ENCODE results near the gene MAGIX.
A peak's percentile ranks its signal among the peaks of the same experiment; 100 is the strongest.

DNA sequence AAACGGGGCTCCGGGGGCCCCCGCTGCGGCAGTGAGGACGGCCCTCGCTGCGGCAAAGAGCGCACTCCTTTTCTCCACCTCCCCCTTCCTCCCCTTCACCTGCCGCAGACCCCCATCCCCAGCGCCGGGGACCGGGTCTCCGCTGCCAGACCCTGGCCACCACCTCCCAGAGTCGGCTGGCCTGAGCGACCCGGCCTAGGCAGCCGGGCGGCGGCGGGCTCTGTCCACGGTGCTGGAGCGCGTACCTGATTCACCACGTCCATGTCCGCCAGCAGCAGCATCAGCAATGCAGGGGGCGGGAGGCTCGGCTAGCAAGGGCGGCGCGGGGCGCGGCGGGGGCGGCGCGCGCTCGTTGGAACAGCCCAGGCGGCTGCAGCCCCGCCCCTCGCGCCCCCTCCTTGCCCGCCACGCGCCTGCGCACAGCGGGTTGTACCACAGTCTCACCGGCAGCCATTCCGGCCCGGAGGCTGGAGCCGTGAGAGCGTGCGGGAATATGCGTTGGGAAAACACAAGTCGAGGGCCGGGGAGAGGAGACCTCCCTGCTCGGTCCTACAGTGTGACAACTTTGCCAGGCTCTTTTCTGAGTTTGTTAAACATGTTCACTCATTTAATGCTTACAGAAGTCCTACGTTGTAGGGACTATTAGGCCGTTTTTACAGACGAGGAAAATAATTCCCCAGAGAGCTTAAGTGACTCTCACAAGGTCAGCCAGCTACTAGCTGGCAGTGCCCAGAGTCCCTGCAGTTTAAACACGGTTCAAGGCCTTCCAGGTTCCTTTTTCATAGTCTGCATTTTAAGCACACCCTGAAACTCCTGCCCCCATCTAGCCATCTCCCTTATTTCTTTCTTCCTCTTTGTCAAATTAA lies 37.6 kb downstream of the MAGIX start, which contains the start of gene SYP:
- peak in 1 of 2 donors; percentile 67 for TF ChIP-seq POLR2A (IDR thresholded peaks at IDR 0.05)
- TF ChIP-seq, protein P1, sequence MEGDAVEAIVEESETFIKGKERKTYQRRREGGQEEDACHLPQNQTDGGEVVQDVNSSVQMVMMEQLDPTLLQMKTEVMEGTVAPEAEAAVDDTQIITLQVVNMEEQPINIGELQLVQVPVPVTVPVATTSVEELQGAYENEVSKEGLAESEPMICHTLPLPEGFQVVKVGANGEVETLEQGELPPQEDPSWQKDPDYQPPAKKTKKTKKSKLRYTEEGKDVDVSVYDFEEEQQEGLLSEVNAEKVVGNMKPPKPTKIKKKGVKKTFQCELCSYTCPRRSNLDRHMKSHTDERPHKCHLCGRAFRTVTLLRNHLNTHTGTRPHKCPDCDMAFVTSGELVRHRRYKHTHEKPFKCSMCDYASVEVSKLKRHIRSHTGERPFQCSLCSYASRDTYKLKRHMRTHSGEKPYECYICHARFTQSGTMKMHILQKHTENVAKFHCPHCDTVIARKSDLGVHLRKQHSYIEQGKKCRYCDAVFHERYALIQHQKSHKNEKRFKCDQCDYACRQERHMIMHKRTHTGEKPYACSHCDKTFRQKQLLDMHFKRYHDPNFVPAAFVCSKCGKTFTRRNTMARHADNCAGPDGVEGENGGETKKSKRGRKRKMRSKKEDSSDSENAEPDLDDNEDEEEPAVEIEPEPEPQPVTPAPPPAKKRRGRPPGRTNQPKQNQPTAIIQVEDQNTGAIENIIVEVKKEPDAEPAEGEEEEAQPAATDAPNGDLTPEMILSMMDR (IDR thresholded peaks at IDR 0.05), result peak in 2 of 4 experiments; percentile 8 to 9

Measured in uterus (tissue), 2 donors.